GM08714 (cell line): Measurements from ENCODE around the gene TMIGD2.
"Not testable (repeated sequence)": the region's sequence is repeated elsewhere in the genome, so short reads cannot be mapped to it uniquely, and the experiment has no call there.

ENCODE experiments used
- H3K4me3 ChIP-seq: fragments of 200-500 bp; sonication (Bioruptor generic); 2 replicates; pipeline ENCODE4 v1.5.1; 2014; ENCODE audit warnings: mild to moderate bottlenecking, low read length, inconsistent platforms
- ZNF274 ChIP-seq: IDR thresholded peaks from 2 replicates; pipeline ENCODE4 v1.6.1; 2012; ENCODE audit warnings: mild to moderate bottlenecking, low read depth, low read length

Gene TMIGD2

GRCh38 chr19:4268816-4269430 lies 33.3 kb downstream of the TMIGD2 start:
- TF ChIP-seq ZNF274 = no peak
- no peak overlapping the region for H3K4me3 ChIP-seq

- no peak for TF ChIP-seq ZNF274
- H3K4me3 ChIP-seq = no peak overlapping the region
These were observed 34.0 kb downstream of the TMIGD2 start for GRCh38 chr19:4267901-4268815.

- TF ChIP-seq ZNF274 = no peak
- no peak overlapping the region for H3K4me3 ChIP-seq
These were observed 34.9 kb downstream of the TMIGD2 start for GRCh38 chr19:4267101-4267900.

- TF ChIP-seq ZNF274 = no peak
- H3K4me3 ChIP-seq = no peak overlapping the region
These were observed 35.8 kb downstream of the TMIGD2 start for GRCh38 chr19:4266253-4267000.

GRCh38 chr19:4264812-4265211 lies 37.4 kb downstream of the TMIGD2 start:
- no peak for TF ChIP-seq ZNF274
- H3K4me3 ChIP-seq = no peak overlapping the region

GRCh38 chr19:4260613-4261191 lies 41.5 kb downstream of the TMIGD2 start:
- no peak overlapping the region for H3K4me3 ChIP-seq

GRCh38 chr19:4258181-4258580 lies 44.0 kb downstream of the TMIGD2 start:
- no peak overlapping the region for H3K4me3 ChIP-seq
- TF ChIP-seq ZNF274 = no peak

More at GRCh38 chr19:4260613-4261191, 41.5 kb downstream of the TMIGD2 start:
- no peak for TF ChIP-seq ZNF274

- no peak for TF ChIP-seq ZNF274
- no peak overlapping the region for H3K4me3 ChIP-seq
These were observed 45.2 kb downstream of the TMIGD2 start for GRCh38 chr19:4257025-4257424.

- H3K4me3 ChIP-seq = no peak overlapping the region
- no peak for TF ChIP-seq ZNF274
These were observed 45.6 kb downstream of the TMIGD2 start for GRCh38 chr19:4256563-4256962.

- no peak for TF ChIP-seq ZNF274
- H3K4me3 ChIP-seq = peak within 1 kb of the TSS; percentile 82
These were observed 55.2 kb downstream of the TMIGD2 start, which contains the start of gene YJU2 for GRCh38 chr19:4246767-4247593. TSS of gene YJU2 (plus strand) at chr19:4247080. CDS start at chr19:4247147, 67 bp downstream.

- H3K4me3 ChIP-seq = not testable (repeated sequence)
These were observed 56.3 kb downstream of the TMIGD2 start for GRCh38 chr19:4245938-4246337.
